HCT116 (cell line): ENCODE measurements around the gene ACADSB.

Experiments used
- CBX3 ChIP-seq: IDR thresholded peaks from 2 replicates; pipeline ENCODE4 v1.6.1; 2012; ENCODE audit warnings: low read depth
- ELF1 ChIP-seq: IDR thresholded peaks from 2 replicates; pipeline ENCODE4 v1.6.1; 2012; ENCODE audit warnings: low read depth, borderline replicate concordance
- EZH2 ChIP-seq: fragments of 200-600 bp; sonication (generic); IDR thresholded peaks from 2 replicates; pipeline ENCODE4 v1.6.1; 2017; ENCODE audit warnings: antibody characterized with exemption, mixed run types
- EZH2phosphoT487 ChIP-seq: fragments of 200-600 bp; IDR thresholded peaks from 2 replicates; pipeline ENCODE4 v1.6.1; 2018; ENCODE audit warnings: antibody characterized with exemption, borderline replicate concordance
- FOSL1 ChIP-seq: IDR thresholded peaks from 2 replicates; pipeline ENCODE4 v1.6.1; 2012; ENCODE audit warnings: low read depth
- MAX ChIP-seq: IDR thresholded peaks from 2 replicates; pipeline ENCODE4 v1.6.1; 2012
- POLR2A ChIP-seq: IDR thresholded peaks from 2 replicates; pipeline ENCODE4 v1.7.0; 2011; ENCODE audit warnings: borderline replicate concordance; ENCODE audit not compliant: insufficient read depth, insufficient read length; ENCODE audit errors: extremely low read depth
- POLR2AphosphoS5 ChIP-seq: IDR thresholded peaks from 2 replicates; pipeline ENCODE4 v1.6.1; 2011; ENCODE audit warnings: mild to moderate bottlenecking, low read depth, low read length, moderate library complexity
- SIN3A ChIP-seq: IDR thresholded peaks from 2 replicates; pipeline ENCODE4 v1.6.1; 2012; ENCODE audit warnings: low read depth
- SP1 ChIP-seq: IDR thresholded peaks from 2 replicates; pipeline ENCODE4 v1.6.1; 2012; ENCODE audit warnings: low read depth
- TF ChIP-seq, protein P1 (sequence below), 3 experiments: fragments of 200-600 bp in 1 of 3; sonication (generic) in 1 of 3; IDR thresholded peaks in 2 of 3; conservative IDR thresholded peaks in 1 of 3; 2 replicates each; pipeline ENCODE4 v1.5.1; 2012 to 2017; ENCODE audit warnings: low read depth in 2 of 3, low read length in 2 of 3, antibody characterized with exemption in 1 of 3, borderline replicate concordance in 1 of 3, control low read depth in 1 of 3, mild to moderate bottlenecking in 1 of 3, mixed read lengths in 1 of 3, mixed run types in 1 of 3, moderate library complexity in 1 of 3; ENCODE audit not compliant: insufficient read depth in 1 of 3
- TF ChIP-seq, protein P2 (sequence below): IDR thresholded peaks from 2 replicates; pipeline ENCODE4 v1.6.1; 2011; ENCODE audit warnings: mild to moderate bottlenecking, low read length, moderate library complexity; ENCODE audit not compliant: insufficient replicate concordance; ENCODE audit errors: extremely low read depth
- TF ChIP-seq, protein P3 (sequence below): IDR thresholded peaks from 2 replicates; pipeline ENCODE4 v1.6.1; 2012; ENCODE audit warnings: low read depth
- TF ChIP-seq, protein P4 (sequence below): IDR thresholded peaks from 2 replicates; pipeline ENCODE4 v1.6.1; 2012

DNA sequence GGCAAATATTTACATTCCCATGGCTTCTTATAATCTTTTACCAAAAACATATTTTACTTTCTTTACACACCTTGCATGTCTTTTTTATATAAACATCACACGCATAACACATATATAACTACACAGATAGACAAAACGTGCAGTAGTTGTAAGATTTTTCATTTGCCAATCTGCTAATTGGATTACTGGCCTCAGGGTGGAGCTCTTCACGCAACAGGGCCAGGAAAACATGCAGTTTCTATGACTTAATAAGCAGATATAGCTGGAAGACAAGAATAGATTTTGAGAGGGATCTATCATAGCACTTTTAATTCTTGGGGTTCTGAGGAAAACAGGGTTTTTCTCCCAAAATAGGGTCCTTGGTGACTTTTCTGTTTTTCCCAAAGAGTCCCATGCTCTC is 12.7 kb downstream of the ACADSB start:
- TF ChIP-seq, protein P1, sequence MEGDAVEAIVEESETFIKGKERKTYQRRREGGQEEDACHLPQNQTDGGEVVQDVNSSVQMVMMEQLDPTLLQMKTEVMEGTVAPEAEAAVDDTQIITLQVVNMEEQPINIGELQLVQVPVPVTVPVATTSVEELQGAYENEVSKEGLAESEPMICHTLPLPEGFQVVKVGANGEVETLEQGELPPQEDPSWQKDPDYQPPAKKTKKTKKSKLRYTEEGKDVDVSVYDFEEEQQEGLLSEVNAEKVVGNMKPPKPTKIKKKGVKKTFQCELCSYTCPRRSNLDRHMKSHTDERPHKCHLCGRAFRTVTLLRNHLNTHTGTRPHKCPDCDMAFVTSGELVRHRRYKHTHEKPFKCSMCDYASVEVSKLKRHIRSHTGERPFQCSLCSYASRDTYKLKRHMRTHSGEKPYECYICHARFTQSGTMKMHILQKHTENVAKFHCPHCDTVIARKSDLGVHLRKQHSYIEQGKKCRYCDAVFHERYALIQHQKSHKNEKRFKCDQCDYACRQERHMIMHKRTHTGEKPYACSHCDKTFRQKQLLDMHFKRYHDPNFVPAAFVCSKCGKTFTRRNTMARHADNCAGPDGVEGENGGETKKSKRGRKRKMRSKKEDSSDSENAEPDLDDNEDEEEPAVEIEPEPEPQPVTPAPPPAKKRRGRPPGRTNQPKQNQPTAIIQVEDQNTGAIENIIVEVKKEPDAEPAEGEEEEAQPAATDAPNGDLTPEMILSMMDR (IDR thresholded peaks at IDR 0.05 in 2 of 3, conservative IDR thresholded peaks at IDR 0.05 in 1 of 3; ENCODE audit: borderline replicate concordance in 1 of 3, insufficient read depth in 1 of 3, low read depth in 2 of 3, low read length in 2 of 3) = peak; percentile 41 to 83 (median 80); a peak in 5 of 6 replicates
- no peak for TF ChIP-seq POLR2A
- TF ChIP-seq EZH2phosphoT487 = no peak
- TF ChIP-seq, protein P2, sequence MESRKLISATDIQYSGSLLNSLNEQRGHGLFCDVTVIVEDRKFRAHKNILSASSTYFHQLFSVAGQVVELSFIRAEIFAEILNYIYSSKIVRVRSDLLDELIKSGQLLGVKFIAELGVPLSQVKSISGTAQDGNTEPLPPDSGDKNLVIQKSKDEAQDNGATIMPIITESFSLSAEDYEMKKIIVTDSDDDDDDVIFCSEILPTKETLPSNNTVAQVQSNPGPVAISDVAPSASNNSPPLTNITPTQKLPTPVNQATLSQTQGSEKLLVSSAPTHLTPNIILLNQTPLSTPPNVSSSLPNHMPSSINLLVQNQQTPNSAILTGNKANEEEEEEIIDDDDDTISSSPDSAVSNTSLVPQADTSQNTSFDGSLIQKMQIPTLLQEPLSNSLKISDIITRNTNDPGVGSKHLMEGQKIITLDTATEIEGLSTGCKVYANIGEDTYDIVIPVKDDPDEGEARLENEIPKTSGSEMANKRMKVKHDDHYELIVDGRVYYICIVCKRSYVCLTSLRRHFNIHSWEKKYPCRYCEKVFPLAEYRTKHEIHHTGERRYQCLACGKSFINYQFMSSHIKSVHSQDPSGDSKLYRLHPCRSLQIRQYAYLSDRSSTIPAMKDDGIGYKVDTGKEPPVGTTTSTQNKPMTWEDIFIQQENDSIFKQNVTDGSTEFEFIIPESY = no peak
- TF ChIP-seq MAX = no peak
- TF ChIP-seq, protein P3, sequence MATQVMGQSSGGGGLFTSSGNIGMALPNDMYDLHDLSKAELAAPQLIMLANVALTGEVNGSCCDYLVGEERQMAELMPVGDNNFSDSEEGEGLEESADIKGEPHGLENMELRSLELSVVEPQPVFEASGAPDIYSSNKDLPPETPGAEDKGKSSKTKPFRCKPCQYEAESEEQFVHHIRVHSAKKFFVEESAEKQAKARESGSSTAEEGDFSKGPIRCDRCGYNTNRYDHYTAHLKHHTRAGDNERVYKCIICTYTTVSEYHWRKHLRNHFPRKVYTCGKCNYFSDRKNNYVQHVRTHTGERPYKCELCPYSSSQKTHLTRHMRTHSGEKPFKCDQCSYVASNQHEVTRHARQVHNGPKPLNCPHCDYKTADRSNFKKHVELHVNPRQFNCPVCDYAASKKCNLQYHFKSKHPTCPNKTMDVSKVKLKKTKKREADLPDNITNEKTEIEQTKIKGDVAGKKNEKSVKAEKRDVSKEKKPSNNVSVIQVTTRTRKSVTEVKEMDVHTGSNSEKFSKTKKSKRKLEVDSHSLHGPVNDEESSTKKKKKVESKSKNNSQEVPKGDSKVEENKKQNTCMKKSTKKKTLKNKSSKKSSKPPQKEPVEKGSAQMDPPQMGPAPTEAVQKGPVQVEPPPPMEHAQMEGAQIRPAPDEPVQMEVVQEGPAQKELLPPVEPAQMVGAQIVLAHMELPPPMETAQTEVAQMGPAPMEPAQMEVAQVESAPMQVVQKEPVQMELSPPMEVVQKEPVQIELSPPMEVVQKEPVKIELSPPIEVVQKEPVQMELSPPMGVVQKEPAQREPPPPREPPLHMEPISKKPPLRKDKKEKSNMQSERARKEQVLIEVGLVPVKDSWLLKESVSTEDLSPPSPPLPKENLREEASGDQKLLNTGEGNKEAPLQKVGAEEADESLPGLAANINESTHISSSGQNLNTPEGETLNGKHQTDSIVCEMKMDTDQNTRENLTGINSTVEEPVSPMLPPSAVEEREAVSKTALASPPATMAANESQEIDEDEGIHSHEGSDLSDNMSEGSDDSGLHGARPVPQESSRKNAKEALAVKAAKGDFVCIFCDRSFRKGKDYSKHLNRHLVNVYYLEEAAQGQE = no peak
- TF ChIP-seq, protein P4, sequence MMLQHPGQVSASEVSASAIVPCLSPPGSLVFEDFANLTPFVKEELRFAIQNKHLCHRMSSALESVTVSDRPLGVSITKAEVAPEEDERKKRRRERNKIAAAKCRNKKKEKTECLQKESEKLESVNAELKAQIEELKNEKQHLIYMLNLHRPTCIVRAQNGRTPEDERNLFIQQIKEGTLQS = no peak
- TF ChIP-seq FOSL1 = no peak
- TF ChIP-seq SP1 = no peak
- no peak for TF ChIP-seq CBX3
- TF ChIP-seq SIN3A = no peak
- no peak for TF ChIP-seq POLR2AphosphoS5
- no peak for TF ChIP-seq ELF1
- no peak for TF ChIP-seq EZH2
